Suprapubic skin (tissue), 4 donors: ENCODE results near the gene ZNF543.

ENCODE experiments used
- CTCF ChIP-seq, 2 donors: fragments of 200-600 bp in 1 of 2; fragments of 450-650 bp in 1 of 2; sonication (generic) in 1 of 2; IDR thresholded peaks; one replicate each; pipeline ENCODE4 v1.5.1; 2016 to 2019; ENCODE audit warnings: antibody characterized with exemption in 2 of 2, mild to moderate bottlenecking in 1 of 2, moderate library complexity in 1 of 2
- POLR2A ChIP-seq, 2 donors: fragments of 450-650 bp; IDR thresholded peaks; one replicate each; pipeline ENCODE4 v1.6.1; 2017; ENCODE audit warnings: antibody characterized with exemption in 2 of 2, mild to moderate bottlenecking in 2 of 2, moderate library complexity in 2 of 2
- POLR2AphosphoS5 ChIP-seq, 3 donors: sonication (generic); formaldehyde crosslinking; IDR thresholded peaks; one replicate each; pipeline ENCODE4 v1.6.1; 2017; ENCODE audit warnings: antibody characterized with exemption in 3 of 3

DNA sequence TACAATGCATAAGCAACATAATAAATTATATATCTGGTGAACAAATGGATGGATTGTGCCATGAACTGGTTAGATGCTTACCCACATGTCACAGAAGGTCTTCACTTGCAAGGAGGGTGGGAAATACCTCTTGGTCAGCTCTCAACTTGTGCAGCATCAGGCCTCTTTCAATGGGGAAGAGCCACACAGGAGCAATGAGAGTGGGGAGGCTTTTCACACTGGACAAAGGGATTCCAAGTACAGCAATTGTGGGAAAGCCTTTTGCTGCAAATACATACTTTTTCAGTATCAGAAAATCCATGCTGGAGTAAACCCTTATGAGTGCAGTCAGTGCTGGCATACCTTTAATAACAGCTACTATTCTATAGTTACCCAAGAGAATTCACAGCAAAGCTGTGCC, 11.8 kb upstream of the ZNF543 start:
- TF ChIP-seq CTCF (IDR thresholded peaks at IDR 0.05) (no peak), POLR2AphosphoS5 (IDR thresholded peaks at IDR 0.05) (no peak), POLR2A (IDR thresholded peaks at IDR 0.05) (no peak)
